Small intestine (tissue), 7 donors: Measurements from ENCODE around the gene ACADS. TPM values are rescaled to one million over a fixed set of nuclear protein-coding genes. Genes with fewer than 3 reads are reported as not detected.

Experiments
- DNase-seq, 2 donors: peaks; one replicate each; pipeline versions ENCODE4 v3.0.0 to v3.0.0-alpha.2; 2013
- FAIRE-seq: peaks from 2 replicates; lab custom pipeline; 2012; peaks lifted over from hg19 to GRCh38; lab: Jason Lieb, UNC
- H3K27ac ChIP-seq, 3 donors: one replicate each; pipeline ENCODE4 v1.5.1; 2013; ENCODE audit warnings: low read length in 2 of 3, mild to moderate bottlenecking in 2 of 3, control low read depth in 1 of 3, inconsistent platforms in 1 of 3, low read depth in 1 of 3, moderate library complexity in 1 of 3
- H3K27me3 ChIP-seq, 3 donors: one replicate each; pipeline ENCODE4 v1.6.1; 2013; ENCODE audit warnings: low read length in 3 of 3, inconsistent platforms in 1 of 3; ENCODE audit not compliant: control insufficient read depth in 3 of 3, insufficient read depth in 3 of 3
- H3K36me3 ChIP-seq, 3 donors: one replicate each; pipeline ENCODE4 v1.6.1; 2013; ENCODE audit warnings: low read length in 3 of 3, inconsistent platforms in 1 of 3, low read depth in 1 of 3, mild to moderate bottlenecking in 1 of 3, moderate library complexity in 1 of 3; ENCODE audit not compliant: control insufficient read depth in 3 of 3, insufficient read depth in 2 of 3
- H3K4me1 ChIP-seq, 3 donors: one replicate each; pipeline ENCODE4 v1.6.1; 2013; ENCODE audit warnings: low read length in 2 of 3, inconsistent platforms in 1 of 3, low read depth in 1 of 3, mild to moderate bottlenecking in 1 of 3, moderate library complexity in 1 of 3; ENCODE audit not compliant: control insufficient read depth in 3 of 3, insufficient read depth in 2 of 3
- H3K4me3 ChIP-seq, 3 donors: one replicate each; pipeline ENCODE4 v1.5.1; 2013; ENCODE audit warnings: low read length in 3 of 3, control low read depth in 1 of 3, inconsistent platforms in 1 of 3, low read depth in 1 of 3, mild to moderate bottlenecking in 1 of 3, moderate library complexity in 1 of 3
- H3K9me3 ChIP-seq, 2 donors: one replicate each; pipeline ENCODE4 v1.6.1; 2013; ENCODE audit warnings: low read depth in 1 of 2, low read length in 1 of 2; ENCODE audit not compliant: control insufficient read depth in 2 of 2, insufficient read depth in 1 of 2
- WGBS, 3 donors: extraction: QIAGEN DNeasy Blood & Tissue Kit; methylation state at CpG; one replicate each; pipeline ENCODE4 v1.1.7; 2013; 5-methylcytosine and 5-hydroxymethylcytosine counted together
- polyA plus RNA-seq, 4 donors: library from polyadenylated mRNA; stranded (reverse) in 3 of 4; unstranded in 1 of 4; fragments of 200-250 nt in 3 of 4; fragments of 120-200 nt in 1 of 4; gene quantifications; one replicate each; pipeline versions ENCODE4 v1.2.1 to v1.2.3, GENCODE V29; 2013
- donor health status: healthy with polysubstance abuse.
- donor health status: control.
- donor health status: control.
- donor health status: Bipolar disorder and iron deficiency.
- donor health status: healthy.

Gene ACADS
- polyA plus RNA-seq, 4 donors: 65.3 to 359 (median 185) TPM

- WGBS, 3 donors: 43 to 62% (median 45%) methylated on average over 4 of the region's 4 CpGs
These were observed 31.7 kb downstream of the ACADS start for GRCh38 chr12:120757226-120757742.

GRCh38 chr12:120757949-120758348, 32.3 kb downstream of the ACADS start:
- FAIRE-seq: no peak
- no peak for DNase-seq
- peaks cover 5 to 39% (median 8%) of the 10 kb centered on the region in 3 donors for H3K36me3 ChIP-seq
- H3K27me3 ChIP-seq: no peaks in the 10 kb centered on the region
- 91 to 97% (median 92%) methylated on average over 6 of the region's 6 CpGs for WGBS, 3 donors
- no peak overlapping the region for H3K4me3 ChIP-seq
- H3K27ac ChIP-seq: no peak overlapping the region
- peaks cover 0 to 4% of the 10 kb centered on the region in 2 donors for H3K9me3 ChIP-seq
- no peaks in the 10 kb centered on the region for H3K4me1 ChIP-seq

More at GRCh38 chr12:120757226-120757742, 31.7 kb downstream of the ACADS start:
- Histone ChIP-seq H3K36me3 (peaks cover 5 to 33% (median 6%) of the 10 kb centered on the region in 3 donors), H3K27ac (no peak overlapping the region), H3K4me3 (no peak overlapping the region), H3K27me3 (no peaks in the 10 kb centered on the region), H3K4me1 (no peaks in the 10 kb centered on the region), H3K9me3 (peaks cover 0 to 4% of the 10 kb centered on the region in 2 donors)
- DNase-seq (no peak), FAIRE-seq (no peak)

GRCh38 chr12:120758798-120759590, 33.4 kb downstream of the ACADS start:
- DNase-seq: no peak
- no peaks in the 10 kb centered on the region for H3K27me3 ChIP-seq
- H3K36me3 ChIP-seq: peaks cover 5 to 47% (median 14%) of the 10 kb centered on the region in 3 donors
- WGBS, 3 donors: 92 to 97% (median 94%) methylated on average over 7 of the region's 7 CpGs
- peaks cover 0 to 4% of the 10 kb centered on the region in 2 donors for H3K9me3 ChIP-seq
- no peak overlapping the region for H3K27ac ChIP-seq
- no peaks in the 10 kb centered on the region for H3K4me1 ChIP-seq
- no peak for FAIRE-seq
- no peak overlapping the region for H3K4me3 ChIP-seq

GRCh38 chr12:120759591-120760348, 34.1 kb downstream of the ACADS start:
- FAIRE-seq (no peak), DNase-seq (no peak)
- WGBS, 3 donors: 83 to 93% (median 91%) methylated on average over 27 of the region's 27 CpGs
- H3K36me3 ChIP-seq: peaks cover 10 to 52% (median 15%) of the 10 kb centered on the region in 3 donors
- no peak overlapping the region for H3K27ac ChIP-seq
- no peaks in the 10 kb centered on the region for H3K27me3 ChIP-seq
- no peaks in the 10 kb centered on the region for H3K4me1 ChIP-seq
- H3K4me3 ChIP-seq: no peak overlapping the region
- no peaks in the 10 kb centered on the region for H3K9me3 ChIP-seq

- Histone ChIP-seq H3K4me3 (no peak overlapping the region), H3K36me3 (peaks cover 12 to 59% (median 16%) of the 10 kb centered on the region in 3 donors), H3K27me3 (no peaks in the 10 kb centered on the region), H3K9me3 (no peaks in the 10 kb centered on the region), H3K27ac (peak overlapping the region in 1 of 3 donors; percentile 59), H3K4me1 (peaks cover 0 to 6% (median 0%) of the 10 kb centered on the region in 3 donors)
- WGBS, 3 donors: 87 to 92% (median 91%) methylated on average over 21 of the region's 21 CpGs
- FAIRE-seq (no peak), DNase-seq (no peak)
These were observed 35.0 kb downstream of the ACADS start for GRCh38 chr12:120760349-120761254.

- peaks cover 0 to 14% (median 3%) of the 10 kb centered on the region in 3 donors for H3K4me1 ChIP-seq
- peaks cover 15 to 68% (median 16%) of the 10 kb centered on the region in 3 donors for H3K36me3 ChIP-seq
- H3K4me3 ChIP-seq: no peak overlapping the region
- DNase-seq (peak in 1 of 2 donors; percentile 47), FAIRE-seq (no peak)
- H3K27ac ChIP-seq: peak overlapping the region in 2 of 3 donors; percentile 57 to 59
- H3K27me3 ChIP-seq: no peaks in the 10 kb centered on the region
- no peaks in the 10 kb centered on the region for H3K9me3 ChIP-seq
- WGBS, 3 donors: 62 to 90% (median 75%) methylated on average over 9 of the region's 9 CpGs
These were observed 35.9 kb downstream of the ACADS start for GRCh38 chr12:120761519-120761934.

GRCh38 chr12:120762086-120762485, 36.5 kb downstream of the ACADS start:
- H3K27ac ChIP-seq: peak overlapping the region in 2 of 3 donors; percentile 57 to 59
- no peaks in the 10 kb centered on the region for H3K27me3 ChIP-seq
- FAIRE-seq (no peak), DNase-seq (no peak)
- WGBS, 3 donors: 57 to 82% (median 69%) methylated on average over 6 of the region's 6 CpGs
- H3K9me3 ChIP-seq: no peaks in the 10 kb centered on the region
- peaks cover 17 to 73% (median 19%) of the 10 kb centered on the region in 3 donors for H3K36me3 ChIP-seq
- H3K4me1 ChIP-seq: peaks cover 0 to 16% (median 3%) of the 10 kb centered on the region in 3 donors
- no peak overlapping the region for H3K4me3 ChIP-seq
